Measurements from ENCODE around the gene DMPK. TPM values are rescaled to one million over a fixed set of nuclear protein-coding genes. Genes with fewer than 3 reads are reported as not detected.
"Not testable (repeated sequence)": the region's sequence is repeated elsewhere in the genome, so short reads cannot be mapped to it uniquely, and the experiment has no call there.

Gene DMPK
- polyA plus RNA-seq, 4 donors, result 12.7 to 42.2 (median 21.6) TPM

- DNase-seq; H3K9me3 ChIP-seq (ENCODE audit: control insufficient read depth in 2 of 2, insufficient read depth in 1 of 2, low read depth in 1 of 2, low read length in 1 of 2); H3K27me3 ChIP-seq (ENCODE audit: control insufficient read depth in 3 of 3, insufficient read depth in 3 of 3, low read length in 3 of 3); H3K4me3 ChIP-seq (ENCODE audit: low read depth in 1 of 3, low read length in 3 of 3); FAIRE-seq: not testable (repeated sequence)
- Histone ChIP-seq H3K4me1 (ENCODE audit: control insufficient read depth in 3 of 3, insufficient read depth in 2 of 3, low read depth in 1 of 3, low read length in 2 of 3) (peaks cover 3 to 24% (median 4%) of the 10 kb centered on the region in 3 donors), H3K36me3 (ENCODE audit: control insufficient read depth in 3 of 3, insufficient read depth in 2 of 3, low read depth in 1 of 3, low read length in 3 of 3) (peaks cover 0 to 30% (median 4%) of the 10 kb centered on the region in 3 donors), H3K27ac (ENCODE audit: low read depth in 1 of 3, low read length in 2 of 3) (peak overlapping the region in 2 of 3 donors; percentile 61 to 72)
- 92 to 97% (median 97%) methylated on average over 11 of the region's 11 CpGs for WGBS, 3 donors
Measured at GRCh38 chr19:45720065-45720464, 62.2 kb downstream of the DMPK start.

Other genes starting within 250 kb of the DMPK start
- gene OPA3, start 197.7 kb downstream of the DMPK start, polyA plus RNA-seq, result 1 to 10 TPM; 4.5 to 9.4 (median 6.4) TPM
- 1 to 10 TPM in 1 of 4 donors, under 1 TPM in 3; 0.22 to 3.8 (median 0.51) TPM for gene GPR4, start 180.3 kb downstream of the DMPK start, polyA plus RNA-seq
- gene EML2, start 143.1 kb downstream of the DMPK start, polyA plus RNA-seq, result 10 to 100 TPM; 18.9 to 39.9 (median 20.8) TPM
- gene GIPR, start 114.3 kb downstream of the DMPK start, polyA plus RNA-seq, result 1 to 10 TPM in 2 of 4 donors, under 1 TPM in 2; 0.67 to 9.1 (median 0.97) TPM
- gene SNRPD2, start 90.5 kb downstream of the DMPK start, polyA plus RNA-seq, result 100 to 1,000 TPM; 209 to 422 (median 250) TPM
- gene QPCTL, start 89.8 kb downstream of the DMPK start, polyA plus RNA-seq, result 1 to 10 TPM; 4.1 to 8.7 (median 5.5) TPM
- gene FBXO46, start 51.6 kb downstream of the DMPK start, polyA plus RNA-seq, result 10 to 100 TPM in 1 of 4 donors, 1 to 10 TPM in 3; 5.4 to 16.6 (median 9.3) TPM
- not detected for gene MEIOSIN, start 49.1 kb downstream of the DMPK start, polyA plus RNA-seq
- gene SIX5, start 13.2 kb downstream of the DMPK start, polyA plus RNA-seq, result 10 to 100 TPM in 1 of 4 donors, 1 to 10 TPM in 3; 1.6 to 12.4 (median 6.3) TPM
- 10 to 100 TPM in 2 of 4 donors, 1 to 10 TPM in 2; 4.6 to 20.9 (median 11.9) TPM for gene DMWD, start 10.4 kb upstream of the DMPK start, polyA plus RNA-seq
- gene RSPH6A, start 32.8 kb upstream of the DMPK start, polyA plus RNA-seq, result under 1 TPM in 2 of 4 donors, not detected in 2; 0.01 to 0.07 TPM
- gene SYMPK, start 80.7 kb upstream of the DMPK start, polyA plus RNA-seq, result 100 to 1,000 TPM in 1 of 4 donors, 10 to 100 TPM in 3; 64.8 to 106 (median 72.4) TPM
- 10 to 100 TPM; 15.7 to 33.6 (median 23.1) TPM for gene FOXA3, start 81.8 kb upstream of the DMPK start, polyA plus RNA-seq
- 10 to 100 TPM; 14.5 to 22.5 (median 15.7) TPM for gene IRF2BP1, start 103.7 kb upstream of the DMPK start, polyA plus RNA-seq
- gene MYPOP, start 120.1 kb upstream of the DMPK start, polyA plus RNA-seq, result 10 to 100 TPM in 1 of 4 donors, 1 to 10 TPM in 3; 4.8 to 10.7 (median 8.4) TPM
- gene NANOS2, start 132.3 kb upstream of the DMPK start, polyA plus RNA-seq, result not detected
- gene NOVA2, start 191.4 kb upstream of the DMPK start, polyA plus RNA-seq, result 1 to 10 TPM in 1 of 4 donors, under 1 TPM in 3; under 0.01 to 2.0 (median 0.56) TPM
- 10 to 100 TPM in 2 of 4 donors, 1 to 10 TPM in 2; 7.8 to 13.3 (median 10.7) TPM for gene CCDC61, start 213.0 kb upstream of the DMPK start, polyA plus RNA-seq
- under 1 TPM in 1 of 4 donors, not detected in 3; 0.41 TPM for gene PGLYRP1, start 240.6 kb upstream of the DMPK start, polyA plus RNA-seq

All from small intestine (tissue), 7 donors.